ENCODE measurements around the gene ADAMTS3. TPM values are rescaled to one million over a fixed set of nuclear protein-coding genes. Genes with fewer than 3 reads are reported as not detected.

The ADAMTS3 gene
- total RNA-seq, 5 donors from 2014 or later (not counting 1 experiment from before 2014, with no cell fraction given) = not detected

GRCh38 chr4:72311291-72311690 is 257.7 kb downstream of the ADAMTS3 start:
- no peak overlapping the region for H3K4me3 ChIP-seq (ENCODE audit: control insufficient read depth in 1 of 2, extremely low read depth in 1 of 2, low read length in 1 of 2)
- no peak overlapping the region for H3K27ac Mint-ChIP-seq
- no peaks in the 10 kb centered on the region for H3K4me1 ChIP-seq (ENCODE audit: control insufficient read depth in 1 of 2, extremely low read depth in 1 of 2, insufficient read depth in 2 of 2, low read length in 2 of 2)
- H3K27me3 Mint-ChIP-seq = peaks cover 2 to 3% of the 10 kb centered on the region in 2 donors
- no peaks in the 10 kb centered on the region for H3K27me3 ChIP-seq (replicated peaks in 1 of 2; ENCODE audit: control insufficient read depth in 2 of 2, extremely low read depth in 1 of 2, insufficient read depth in 2 of 2, low read length in 1 of 2)
- ChIA-PET CTCF (interaction anchor here in 1 of 2 donors (0.6 kb wide), 1 partner anchor 10 kb away, joined by 3 read pairs; no protein-coding TSS in a partner anchor), POLR2A (no interaction called here)
- no peak overlapping the region for H3K27ac ChIP-seq (ENCODE audit: low read length)
- no peaks in the 10 kb centered on the region for H3K9me3 ChIP-seq
- no peaks in the 10 kb centered on the region for H3K9me3 Mint-ChIP-seq
- no CpG with 5 or more reads among the region's 3 CpGs for WGBS (ENCODE audit: insufficient coverage)
- H3K4me1 Mint-ChIP-seq = no peaks in the 10 kb centered on the region
- no peak for DNase-seq
- no peaks in the 10 kb centered on the region for H3K36me3 Mint-ChIP-seq
- no peak for ATAC-seq (replicated peaks in 1 of 4)
- H3K4me3 Mint-ChIP-seq = no peak overlapping the region
- no peaks in the 10 kb centered on the region for H3K36me3 ChIP-seq (ENCODE audit: control insufficient read depth in 2 of 2, extremely low read depth in 1 of 2, insufficient read depth in 1 of 2, low read length in 1 of 2)

GRCh38 chr4:72305620-72306019 is 263.4 kb downstream of the ADAMTS3 start:
- no peak overlapping the region for H3K27ac Mint-ChIP-seq
- peaks cover 0 to 2% of the 10 kb centered on the region in 2 donors for H3K27me3 Mint-ChIP-seq
- CTCF ChIA-PET = interaction anchor here in 1 of 2 donors (0.9 to 1.8 kb wide), 3 partner anchors 17 to 1704 kb away, joined by 3 read pairs; no protein-coding TSS in a partner anchor

DNA sequence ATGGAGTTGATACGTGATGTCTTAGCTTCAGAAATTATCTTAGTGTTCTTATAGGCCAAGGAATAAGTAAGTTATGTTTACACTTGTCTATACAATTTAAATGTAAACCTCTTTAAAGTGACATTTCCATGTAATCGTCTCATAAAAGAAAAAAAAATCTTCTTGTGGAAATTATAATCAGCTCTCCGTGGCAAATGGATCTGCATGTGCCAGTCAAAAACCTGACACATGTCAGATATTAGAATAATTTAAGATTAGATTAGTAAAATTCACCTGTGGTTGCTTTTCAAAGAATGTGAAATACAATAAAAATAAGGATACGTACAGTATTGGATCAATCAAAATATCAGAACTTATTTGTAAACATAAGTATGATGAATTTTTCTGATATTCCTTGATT is 263.9 kb downstream of the ADAMTS3 start:
- Mint-ChIP-seq H3K4me1 (no peaks in the 10 kb centered on the region), H3K27ac (no peak overlapping the region), H3K36me3 (no peaks in the 10 kb centered on the region), H3K27me3 (peaks cover 0 to 2% of the 10 kb centered on the region in 2 donors), H3K4me3 (no peak overlapping the region), H3K9me3 (no peaks in the 10 kb centered on the region)
- CTCF ChIA-PET = interaction anchor here in 1 of 2 donors (0.9 to 1.8 kb wide), 3 partner anchors 18 to 1704 kb away, joined by 3 read pairs; no protein-coding TSS in a partner anchor
- Histone ChIP-seq H3K4me3 (ENCODE audit: control insufficient read depth in 1 of 2, extremely low read depth in 1 of 2, low read length in 1 of 2) (no peak overlapping the region), H3K27ac (ENCODE audit: low read length) (no peak overlapping the region), H3K9me3 (no peaks in the 10 kb centered on the region), H3K4me1 (ENCODE audit: control insufficient read depth in 1 of 2, extremely low read depth in 1 of 2, insufficient read depth in 2 of 2, low read length in 2 of 2) (no peaks in the 10 kb centered on the region), H3K36me3 (ENCODE audit: control insufficient read depth in 2 of 2, extremely low read depth in 1 of 2, insufficient read depth in 1 of 2, low read length in 1 of 2) (no peaks in the 10 kb centered on the region), H3K27me3 (replicated peaks in 1 of 2; ENCODE audit: control insufficient read depth in 2 of 2, extremely low read depth in 1 of 2, insufficient read depth in 2 of 2, low read length in 1 of 2) (no peaks in the 10 kb centered on the region)
- no CpG with 5 or more reads among the region's 4 CpGs for WGBS (ENCODE audit: insufficient coverage)
- no peak for ATAC-seq (replicated peaks in 1 of 4)
- no peak for DNase-seq
- POLR2A ChIA-PET = interaction anchor here in 1 of 2 donors (0.6 kb wide), 1 partner anchor 13 kb away, joined by 3 read pairs; no protein-coding TSS in a partner anchor

More at GRCh38 chr4:72305620-72306019, 263.4 kb downstream of the ADAMTS3 start:
- Mint-ChIP-seq H3K4me3 (no peak overlapping the region), H3K4me1 (no peaks in the 10 kb centered on the region), H3K36me3 (no peaks in the 10 kb centered on the region), H3K9me3 (no peaks in the 10 kb centered on the region)
- no peaks in the 10 kb centered on the region for H3K27me3 ChIP-seq (replicated peaks in 1 of 2; ENCODE audit: control insufficient read depth in 2 of 2, extremely low read depth in 1 of 2, insufficient read depth in 2 of 2, low read length in 1 of 2)
- no peaks in the 10 kb centered on the region for H3K4me1 ChIP-seq (ENCODE audit: control insufficient read depth in 1 of 2, extremely low read depth in 1 of 2, insufficient read depth in 2 of 2, low read length in 2 of 2)
- H3K36me3 ChIP-seq (ENCODE audit: control insufficient read depth in 2 of 2, extremely low read depth in 1 of 2, insufficient read depth in 1 of 2, low read length in 1 of 2) = no peaks in the 10 kb centered on the region
- H3K4me3 ChIP-seq (ENCODE audit: control insufficient read depth in 1 of 2, extremely low read depth in 1 of 2, low read length in 1 of 2) = no peak overlapping the region
- H3K9me3 ChIP-seq = no peaks in the 10 kb centered on the region
- POLR2A ChIA-PET = interaction anchor here in 1 of 2 donors (0.6 kb wide), 1 partner anchor 13 kb away, joined by 3 read pairs; no protein-coding TSS in a partner anchor
- no peak for ATAC-seq (replicated peaks in 1 of 4)
- no CpG with 5 or more reads among the region's 9 CpGs for WGBS (ENCODE audit: insufficient coverage)
- no peak overlapping the region for H3K27ac ChIP-seq (ENCODE audit: low read length)
- no peak for DNase-seq

DNA sequence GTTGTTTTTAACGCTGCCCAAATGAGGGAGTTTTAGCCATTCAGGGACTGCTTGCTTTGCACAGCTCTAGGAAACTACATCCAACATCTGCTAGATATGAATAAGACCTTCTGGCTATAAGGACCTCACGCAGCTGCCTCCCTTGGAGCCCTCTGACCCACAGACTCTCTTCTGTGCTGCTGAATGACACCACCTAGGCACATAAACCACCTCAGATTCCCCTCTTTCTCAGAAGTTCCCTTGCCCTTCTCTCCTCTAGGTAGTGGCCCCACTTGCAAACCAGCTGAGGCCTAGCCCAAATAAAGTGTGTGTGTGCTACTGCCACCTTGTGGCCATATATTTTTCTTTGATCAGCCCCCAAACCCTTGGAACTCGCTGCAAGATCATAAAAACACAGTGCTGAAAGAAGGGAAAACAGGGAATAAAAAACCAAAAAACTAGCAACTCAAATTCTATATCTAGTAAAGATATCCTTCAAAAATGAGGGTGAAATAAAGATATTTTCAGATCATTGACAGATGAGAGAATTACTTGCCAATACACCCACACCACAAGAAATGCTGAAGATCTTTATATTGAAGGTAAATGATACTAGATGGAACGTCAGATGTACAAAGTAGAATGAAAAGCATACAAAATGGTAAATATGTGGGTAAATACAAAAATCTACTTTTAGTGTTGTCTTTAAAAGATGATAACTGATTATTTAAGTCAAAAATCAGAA is 265.9 kb downstream of the ADAMTS3 start:
- DNase-seq (peak in 29 of 35 experiments; percentile 2 to 60 (median 9)), ATAC-seq (replicated peaks in 1 of 4) (peak in 1 of 4 experiments; percentile 69)
- no peaks in the 10 kb centered on the region for H3K36me3 Mint-ChIP-seq
- no peak overlapping the region for H3K27ac ChIP-seq (ENCODE audit: low read length)
- POLR2A ChIA-PET = no interaction called here
- no peaks in the 10 kb centered on the region for H3K27me3 ChIP-seq (replicated peaks in 1 of 2; ENCODE audit: control insufficient read depth in 2 of 2, extremely low read depth in 1 of 2, insufficient read depth in 2 of 2, low read length in 1 of 2)
- WGBS (ENCODE audit: insufficient coverage) = 90% methylated on average over 2 of the region's 4 CpGs
- H3K9me3 ChIP-seq = no peaks in the 10 kb centered on the region
- H3K27ac Mint-ChIP-seq = no peak overlapping the region
- H3K4me3 Mint-ChIP-seq = no peak overlapping the region
- no peaks in the 10 kb centered on the region for H3K4me1 Mint-ChIP-seq
- H3K4me1 ChIP-seq (ENCODE audit: control insufficient read depth in 1 of 2, extremely low read depth in 1 of 2, insufficient read depth in 2 of 2, low read length in 2 of 2) = no peaks in the 10 kb centered on the region
- no peaks in the 10 kb centered on the region for H3K9me3 Mint-ChIP-seq
- H3K27me3 Mint-ChIP-seq = no peaks in the 10 kb centered on the region
- CTCF ChIA-PET = interaction anchor here (0.6 to 1.9 kb wide), 7 partner anchors 9 to 1702 kb away, joined by 3 to 7 read pairs (median 3); no protein-coding TSS in a partner anchor
- no peaks in the 10 kb centered on the region for H3K36me3 ChIP-seq (ENCODE audit: control insufficient read depth in 2 of 2, extremely low read depth in 1 of 2, insufficient read depth in 1 of 2, low read length in 1 of 2)
- no peak overlapping the region for H3K4me3 ChIP-seq (ENCODE audit: control insufficient read depth in 1 of 2, extremely low read depth in 1 of 2, low read length in 1 of 2)

DNA sequence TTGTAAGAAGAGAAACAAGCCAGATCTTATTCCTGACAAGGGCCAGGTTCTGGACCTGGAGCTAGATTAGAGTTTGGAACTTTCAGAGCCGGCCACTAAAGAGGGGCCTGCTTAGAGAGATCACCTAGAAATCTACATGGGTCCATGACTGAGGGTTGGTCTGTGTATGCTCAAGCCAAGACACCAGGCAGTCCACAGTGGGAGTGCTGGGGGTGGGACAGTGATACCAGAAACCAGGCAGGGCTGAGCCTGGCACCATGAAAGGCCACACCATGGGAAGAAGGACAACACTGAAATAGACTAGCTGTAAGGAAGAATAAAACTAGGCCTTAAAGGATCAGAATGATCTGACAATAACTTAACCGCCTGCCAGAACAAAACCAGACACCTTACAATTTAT is 267.3 kb downstream of the ADAMTS3 start:
- ChIA-PET POLR2A (no interaction called here), CTCF (interaction anchor here (0.5 to 1.9 kb wide), 12 partner anchors 11 to 1707 kb away, joined by 3 to 10 read pairs (median 4); no protein-coding TSS in a partner anchor)
- Mint-ChIP-seq H3K27ac (no peak overlapping the region), H3K4me1 (no peaks in the 10 kb centered on the region), H3K27me3 (no peaks in the 10 kb centered on the region), H3K36me3 (no peaks in the 10 kb centered on the region), H3K4me3 (no peak overlapping the region), H3K9me3 (no peaks in the 10 kb centered on the region)
- no peaks in the 10 kb centered on the region for H3K4me1 ChIP-seq (ENCODE audit: control insufficient read depth in 1 of 2, extremely low read depth in 1 of 2, insufficient read depth in 2 of 2, low read length in 2 of 2)
- ATAC-seq (replicated peaks in 1 of 4) (no peak), DNase-seq (no peak)
- H3K4me3 ChIP-seq (ENCODE audit: control insufficient read depth in 1 of 2, extremely low read depth in 1 of 2, low read length in 1 of 2) = no peak overlapping the region
- H3K27ac ChIP-seq (ENCODE audit: low read length) = no peak overlapping the region
- H3K27me3 ChIP-seq (replicated peaks in 1 of 2; ENCODE audit: control insufficient read depth in 2 of 2, extremely low read depth in 1 of 2, insufficient read depth in 2 of 2, low read length in 1 of 2) = no peaks in the 10 kb centered on the region
- WGBS (ENCODE audit: insufficient coverage) = 100% methylated on average over 1 of the region's 2 CpGs
- no peaks in the 10 kb centered on the region for H3K36me3 ChIP-seq (ENCODE audit: control insufficient read depth in 2 of 2, extremely low read depth in 1 of 2, insufficient read depth in 1 of 2, low read length in 1 of 2)
- H3K9me3 ChIP-seq = no peaks in the 10 kb centered on the region

GRCh38 chr4:72300126-72300525 is 268.9 kb downstream of the ADAMTS3 start:
- Histone ChIP-seq H3K4me3 (ENCODE audit: control insufficient read depth in 1 of 2, extremely low read depth in 1 of 2, low read length in 1 of 2) (no peak overlapping the region), H3K4me1 (ENCODE audit: control insufficient read depth in 1 of 2, extremely low read depth in 1 of 2, insufficient read depth in 2 of 2, low read length in 2 of 2) (no peaks in the 10 kb centered on the region), H3K36me3 (ENCODE audit: control insufficient read depth in 2 of 2, extremely low read depth in 1 of 2, insufficient read depth in 1 of 2, low read length in 1 of 2) (no peaks in the 10 kb centered on the region), H3K9me3 (no peaks in the 10 kb centered on the region), H3K27ac (ENCODE audit: low read length) (no peak overlapping the region), H3K27me3 (replicated peaks in 1 of 2; ENCODE audit: control insufficient read depth in 2 of 2, extremely low read depth in 1 of 2, insufficient read depth in 2 of 2, low read length in 1 of 2) (no peaks in the 10 kb centered on the region)
- CTCF ChIA-PET = no interaction called here
- DNase-seq = no peak
- H3K9me3 Mint-ChIP-seq = no peaks in the 10 kb centered on the region
- no peak overlapping the region for H3K4me3 Mint-ChIP-seq
- ATAC-seq (replicated peaks in 1 of 4) = no peak
- H3K4me1 Mint-ChIP-seq = no peaks in the 10 kb centered on the region
- no peaks in the 10 kb centered on the region for H3K27me3 Mint-ChIP-seq
- no peaks in the 10 kb centered on the region for H3K36me3 Mint-ChIP-seq
- no peak overlapping the region for H3K27ac Mint-ChIP-seq
- POLR2A ChIA-PET = no interaction called here
- 50% methylated on average over 1 of the region's 1 CpG for WGBS (ENCODE audit: insufficient coverage)

All from T-cell (primary cell).